Thyroid gland (tissue), 4 donors: ENCODE data around the gene EHBP1. TPM values are rescaled to one million over a fixed set of nuclear protein-coding genes. Genes with fewer than 3 reads are reported as not detected.

Source experiments
- DNase-seq, 2 donors: peaks; one replicate each; pipeline ENCODE4 v3.0.0-alpha.2; 2019
- H3K27ac ChIP-seq, 3 donors: fragments of 200-600 bp; sonication (generic); 1 replicate in 2 of 3; 2 replicates in 1 of 3; pipeline ENCODE4 v1.5.1; 2016 to 2019; ENCODE audit warnings: mild to moderate bottlenecking in 1 of 3, moderate library complexity in 1 of 3
- H3K27me3 ChIP-seq: fragments of 200-600 bp; sonication (generic); one replicate; pipeline ENCODE4 v1.5.1; 2019
- H3K36me3 ChIP-seq, 2 donors: fragments of 200-600 bp; sonication (generic); one replicate each; pipeline ENCODE4 v1.5.1; 2016 to 2019
- H3K4me1 ChIP-seq, 2 donors: fragments of 200-600 bp; sonication (generic); one replicate each; pipeline ENCODE4 v1.5.1; 2017 to 2019
- H3K4me3 ChIP-seq, 3 donors: fragments of 200-600 bp; sonication (generic); replicated peaks in 1 of 3; 1 replicate in 2 of 3; 2 replicates in 1 of 3; pipeline ENCODE4 v1.5.1; 2016; ENCODE audit warnings: mild to moderate bottlenecking in 1 of 3
- H3K9me3 ChIP-seq: fragments of 200-600 bp; sonication (generic); one replicate; pipeline ENCODE4 v1.5.1; 2017
- CTCF ChIP-seq, 6 experiments: fragments of 200-600 bp in 3 of 6; fragments of 450-650 bp in 3 of 6; sonication (generic) in 3 of 6; IDR thresholded peaks; one replicate each; pipeline ENCODE4 v1.5.1; 2016 to 2019; ENCODE audit warnings: antibody characterized with exemption in 6 of 6, mild to moderate bottlenecking in 2 of 6, inconsistent platforms in 1 of 6, moderate library complexity in 1 of 6
- POLR2A ChIP-seq, 2 donors: fragments of 450-650 bp; IDR thresholded peaks; one replicate each; pipeline ENCODE4 v1.6.1; 2017; ENCODE audit warnings: antibody characterized with exemption in 2 of 2, mild to moderate bottlenecking in 2 of 2, moderate library complexity in 1 of 2
- WGBS, 2 donors: methylation state at CpG; one replicate each; pipeline ENCODE4 v1.1.5; 2017; 5-methylcytosine and 5-hydroxymethylcytosine counted together
- intact Hi-C: fragments of 100-400 bp; cut with DNase I; formaldehyde crosslinking; loops from one replicate; pipeline ENCODE4 v1.15.1; 2023
- total RNA-seq, 4 donors: library from RNA; depleted of rRNA; stranded (reverse); fragments of >200 nt; gene quantifications; one replicate each; pipeline ENCODE4 v1.2.3, GENCODE V29; 2016

Gene EHBP1
- total RNA-seq, 4 donors from 2014 or later: 49.9 to 68.8 (median 57.0) TPM

GRCh38 chr2:62868947-62869346 lies 163.4 kb downstream of the EHBP1 start:
- no peak overlapping the region for H3K4me3 ChIP-seq
- no peak for DNase-seq
- H3K36me3 ChIP-seq: peaks cover 0 to 3% of the 10 kb centered on the region in 2 donors
- H3K27me3 ChIP-seq: no peaks in the 10 kb centered on the region
- 89% methylated on average over 3 of the region's 3 CpGs for WGBS, 2 donors
- intact Hi-C loops: no loop called here
- H3K27ac ChIP-seq: no peak overlapping the region
- H3K4me1 ChIP-seq: no peaks in the 10 kb centered on the region
- TF ChIP-seq CTCF (IDR thresholded peaks at IDR 0.05): no peak
- no peak for TF ChIP-seq POLR2A (IDR thresholded peaks at IDR 0.05)
- H3K9me3 ChIP-seq: no peaks in the 10 kb centered on the region

GRCh38 chr2:62870966-62871365 lies 165.5 kb downstream of the EHBP1 start:
- Histone ChIP-seq H3K27ac (no peak overlapping the region), H3K9me3 (no peaks in the 10 kb centered on the region), H3K36me3 (peaks cover 5 to 13% of the 10 kb centered on the region in 2 donors), H3K27me3 (no peaks in the 10 kb centered on the region), H3K4me1 (no peaks in the 10 kb centered on the region), H3K4me3 (no peak overlapping the region)
- 97 to 100% methylated on average over 1 of the region's 1 CpG for WGBS, 2 donors
- TF ChIP-seq POLR2A (IDR thresholded peaks at IDR 0.05) (no peak), CTCF (IDR thresholded peaks at IDR 0.05) (no peak)
- DNase-seq: no peak
- intact Hi-C loops: no loop called here

GRCh38 chr2:62871506-62871905 lies 166.0 kb downstream of the EHBP1 start:
- Histone ChIP-seq H3K9me3 (no peaks in the 10 kb centered on the region), H3K27me3 (no peaks in the 10 kb centered on the region), H3K27ac (no peak overlapping the region), H3K4me1 (no peaks in the 10 kb centered on the region), H3K36me3 (peaks cover 5 to 15% of the 10 kb centered on the region in 2 donors), H3K4me3 (no peak overlapping the region)
- 95 to 98% methylated on average over 1 of the region's 1 CpG for WGBS, 2 donors
- no peak for DNase-seq
- intact Hi-C loops: no loop called here
- TF ChIP-seq CTCF (IDR thresholded peaks at IDR 0.05) (no peak), POLR2A (IDR thresholded peaks at IDR 0.05) (no peak)

GRCh38 chr2:62873603-62874002 lies 168.1 kb downstream of the EHBP1 start:
- peaks cover 5 to 27% of the 10 kb centered on the region in 2 donors for H3K36me3 ChIP-seq
- H3K9me3 ChIP-seq: no peaks in the 10 kb centered on the region
- H3K4me3 ChIP-seq: no peak overlapping the region
- no peak for DNase-seq
- no peak for TF ChIP-seq CTCF (IDR thresholded peaks at IDR 0.05)
- no peak for TF ChIP-seq POLR2A (IDR thresholded peaks at IDR 0.05)
- no peak overlapping the region for H3K27ac ChIP-seq
- H3K4me1 ChIP-seq: no peaks in the 10 kb centered on the region
- 98 to 99% methylated on average over 3 of the region's 3 CpGs for WGBS, 2 donors
- intact Hi-C loops: no loop called here
- H3K27me3 ChIP-seq: no peaks in the 10 kb centered on the region

GRCh38 chr2:62874881-62875383 lies 169.4 kb downstream of the EHBP1 start:
- 96 to 99% methylated on average over 5 to 6 of the region's 6 CpGs for WGBS, 2 donors

More at GRCh38 chr2:62874881-62875383, 169.4 kb downstream of the EHBP1 start:
- Histone ChIP-seq H3K4me1 (no peaks in the 10 kb centered on the region), H3K9me3 (no peaks in the 10 kb centered on the region), H3K36me3 (peaks cover 5 to 29% of the 10 kb centered on the region in 2 donors), H3K27me3 (no peaks in the 10 kb centered on the region), H3K4me3 (no peak overlapping the region), H3K27ac (no peak overlapping the region)
- no peak for DNase-seq
- intact Hi-C loops: no loop called here
- no peak for TF ChIP-seq CTCF (IDR thresholded peaks at IDR 0.05)
- no peak for TF ChIP-seq POLR2A (IDR thresholded peaks at IDR 0.05)
